Osteoblast (primary cell): ENCODE data around the gene IL13RA1. TPM values are rescaled to one million over a fixed set of nuclear protein-coding genes. Genes with fewer than 3 reads are reported as not detected.

ENCODE experiments used
- DNase-seq: peaks from one replicate; pipeline ENCODE4 v3.0.0; 2011; ENCODE audit warnings: low spot score, mixed read lengths; ENCODE audit not compliant: insufficient read length; ENCODE audit errors: missing footprints
- H2AFZ ChIP-seq: 2 replicates; pipeline ENCODE4 v1.6.0; 2011; ENCODE audit warnings: mild to moderate bottlenecking, low read length
- H3K27ac ChIP-seq: 2 replicates; pipeline ENCODE4 v1.5.1; 2011; ENCODE audit warnings: mild to moderate bottlenecking, low read depth, low read length, moderate library complexity
- H3K27me3 ChIP-seq: 2 replicates; pipeline ENCODE4 v1.6.0; 2012; ENCODE audit warnings: mild to moderate bottlenecking, control low read depth, inconsistent platforms, low read length, moderate library complexity; ENCODE audit not compliant: insufficient read depth
- H3K36me3 ChIP-seq: 2 replicates; pipeline ENCODE4 v1.5.1; 2011; ENCODE audit warnings: mild to moderate bottlenecking, low read length, control low read depth, moderate library complexity; ENCODE audit not compliant: insufficient read depth
- H3K4me1 ChIP-seq: 2 replicates; pipeline ENCODE4 v1.5.1; 2011; ENCODE audit warnings: mild to moderate bottlenecking, low read length, control low read depth, moderate library complexity; ENCODE audit not compliant: insufficient read depth
- H3K4me2 ChIP-seq: 2 replicates; pipeline ENCODE4 v1.6.0; 2011; ENCODE audit warnings: mild to moderate bottlenecking, low read length; ENCODE audit not compliant: insufficient read depth
- H3K4me3 ChIP-seq: fragments of 200-600 bp; sonication (generic); 3 replicates; pipeline ENCODE4 v1.5.1; 2012; ENCODE audit warnings: mild to moderate bottlenecking, low read length, inconsistent platforms; ENCODE audit not compliant: insufficient read depth
- H3K79me2 ChIP-seq: 2 replicates; pipeline ENCODE4 v1.6.0; 2012; ENCODE audit warnings: mild to moderate bottlenecking, low read length, control low read depth, inconsistent platforms; ENCODE audit not compliant: insufficient read depth
- H3K9me3 ChIP-seq: 2 replicates; pipeline ENCODE4 v1.5.1; 2011; ENCODE audit warnings: low read depth, low read length, control low read depth
- H4K20me1 ChIP-seq: 2 replicates; pipeline ENCODE4 v1.6.0; 2012; ENCODE audit warnings: mild to moderate bottlenecking, low read length, control low read depth; ENCODE audit not compliant: insufficient read depth
- CTCF ChIP-seq: IDR thresholded peaks from 2 replicates; pipeline ENCODE4 v1.5.1; 2011; ENCODE audit warnings: mild to moderate bottlenecking, low read depth, low read length, moderate library complexity; ENCODE audit errors: extremely low read depth
- total RNA-seq: library from RNA; depleted of rRNA; stranded (reverse); fragments of >200 nt; gene quantifications from 2 replicates; pipeline ENCODE4 v1.2.3, GENCODE V29; 2012

Gene IL13RA1
- total RNA-seq, 1 donor: 81.4 TPM

GRCh38 chrX:118756101-118756500 is 28.7 kb downstream of the IL13RA1 start:
- H3K36me3 ChIP-seq: peaks cover 8% of the 10 kb centered on the region
- DNase-seq: no peak
- H3K9me3 ChIP-seq: no peaks in the 10 kb centered on the region
- no peak for TF ChIP-seq CTCF
- no peak overlapping the region for H2AFZ ChIP-seq
- no peaks in the 10 kb centered on the region for H3K27me3 ChIP-seq
- H4K20me1 ChIP-seq: no peaks in the 10 kb centered on the region
- no peak overlapping the region for H3K4me3 ChIP-seq
- H3K79me2 ChIP-seq: no peaks in the 10 kb centered on the region
- H3K4me1 ChIP-seq: peaks cover 8% of the 10 kb centered on the region
- no peak overlapping the region for H3K27ac ChIP-seq
- H3K4me2 ChIP-seq: no peak overlapping the region

GRCh38 chrX:118758511-118758910 is 31.1 kb downstream of the IL13RA1 start:
- Histone ChIP-seq H3K4me2 (no peak overlapping the region), H3K36me3 (peaks cover 8% of the 10 kb centered on the region)

GRCh38 chrX:118760025-118760424 is 32.6 kb downstream of the IL13RA1 start:
- H3K36me3 ChIP-seq: peaks cover 8% of the 10 kb centered on the region
- H3K9me3 ChIP-seq: no peaks in the 10 kb centered on the region
- no peaks in the 10 kb centered on the region for H4K20me1 ChIP-seq
- H3K4me2 ChIP-seq: no peak overlapping the region
- H2AFZ ChIP-seq: no peak overlapping the region
- no peak overlapping the region for H3K27ac ChIP-seq
- no peak for TF ChIP-seq CTCF
- H3K4me3 ChIP-seq: no peak overlapping the region
- no peaks in the 10 kb centered on the region for H3K27me3 ChIP-seq
- peaks cover 8% of the 10 kb centered on the region for H3K4me1 ChIP-seq
- no peaks in the 10 kb centered on the region for H3K79me2 ChIP-seq
- DNase-seq: no peak

More at GRCh38 chrX:118758511-118758910, 31.1 kb downstream of the IL13RA1 start:
- Histone ChIP-seq H3K4me1 (peaks cover 8% of the 10 kb centered on the region), H3K27me3 (no peaks in the 10 kb centered on the region), H3K27ac (no peak overlapping the region), H3K9me3 (no peaks in the 10 kb centered on the region), H3K4me3 (no peak overlapping the region), H3K79me2 (no peaks in the 10 kb centered on the region), H4K20me1 (no peaks in the 10 kb centered on the region), H2AFZ (no peak overlapping the region)
- TF ChIP-seq CTCF: no peak
- no peak for DNase-seq

- Histone ChIP-seq H3K4me2 (no peak overlapping the region), H2AFZ (no peak overlapping the region)
- no peak for DNase-seq
These were observed 34.7 kb downstream of the IL13RA1 start for GRCh38 chrX:118761939-118762707.

More at GRCh38 chrX:118761939-118762707, 34.7 kb downstream of the IL13RA1 start:
- H3K4me1 ChIP-seq: no peaks in the 10 kb centered on the region
- H3K4me3 ChIP-seq: no peak overlapping the region
- no peaks in the 10 kb centered on the region for H3K79me2 ChIP-seq
- H3K27ac ChIP-seq: no peak overlapping the region
- H3K36me3 ChIP-seq: peaks cover 13% of the 10 kb centered on the region
- H3K9me3 ChIP-seq: no peaks in the 10 kb centered on the region
- no peaks in the 10 kb centered on the region for H4K20me1 ChIP-seq
- H3K27me3 ChIP-seq: no peaks in the 10 kb centered on the region
- no peak for TF ChIP-seq CTCF
